Thymus (tissue), 11 donors: Measurements from ENCODE around the gene CEND1. TPM values are rescaled to one million over a fixed set of nuclear protein-coding genes. Genes with fewer than 3 reads are reported as not detected.

Experiments
- DNase-seq, 9 donors: peaks; one replicate each; pipeline ENCODE4 v3.0.0-alpha.2; 2013; ENCODE audit warnings: low spot score in 9 of 9, low read depth in 6 of 9, missing footprints in 1 of 9
- H3K27ac ChIP-seq, 2 donors: one replicate each; pipeline ENCODE4 v1.5.1; 2013; ENCODE audit warnings: control low read depth in 1 of 2, low read depth in 1 of 2, low read length in 1 of 2, mild to moderate bottlenecking in 1 of 2, moderate library complexity in 1 of 2
- H3K27me3 ChIP-seq, 2 donors: one replicate each; pipeline ENCODE4 v1.5.1; 2013; ENCODE audit warnings: low read length in 1 of 2; ENCODE audit not compliant: control insufficient read depth in 2 of 2, insufficient read depth in 1 of 2
- H3K36me3 ChIP-seq, 2 donors: one replicate each; pipeline ENCODE4 v1.5.1; 2013; ENCODE audit warnings: low read length in 1 of 2, mild to moderate bottlenecking in 1 of 2, moderate library complexity in 1 of 2; ENCODE audit not compliant: control insufficient read depth in 2 of 2, insufficient read depth in 2 of 2
- H3K4me1 ChIP-seq, 2 donors: one replicate each; pipeline ENCODE4 v1.5.1; 2013; ENCODE audit warnings: low read length in 2 of 2; ENCODE audit not compliant: control insufficient read depth in 2 of 2, insufficient read depth in 2 of 2
- H3K4me3 ChIP-seq, 2 donors: one replicate each; pipeline ENCODE4 v1.5.1; 2013; ENCODE audit warnings: low read length in 2 of 2, control low read depth in 1 of 2, mild to moderate bottlenecking in 1 of 2
- H3K9me3 ChIP-seq, 2 donors: one replicate each; pipeline ENCODE4 v1.5.1; 2013; ENCODE audit warnings: low read length in 1 of 2, mild to moderate bottlenecking in 1 of 2; ENCODE audit not compliant: control insufficient read depth in 2 of 2, insufficient read depth in 1 of 2
- WGBS: extraction: QIAGEN DNeasy Blood & Tissue Kit; methylation state at CpG from one replicate; pipeline ENCODE4 v1.1.7; 2013; 5-methylcytosine and 5-hydroxymethylcytosine counted together
- polyA plus RNA-seq: library from polyadenylated mRNA; stranded (reverse); fragments of 200-250 nt; gene quantifications from one replicate; pipeline ENCODE4 v1.2.3, GENCODE V29; 2013
- total RNA-seq: library from RNA; stranded (reverse); fragments of 120-200 nt; gene quantifications from one replicate; pipeline ENCODE4 v1.2.4, GENCODE V29; 2013
- donor health status: healthy.

Gene CEND1
- total and polyA plus RNA-seq, 2 donors: 0.19 to 0.25 TPM

GRCh38 chr11:762421-763072 is 27.3 kb downstream of the CEND1 start:
- DNase-seq: peak in 1 of 9 donors; percentile 28
- Histone ChIP-seq H3K27ac (no peak overlapping the region), H3K4me3 (no peak overlapping the region), H3K36me3 (peaks cover 74 to 86% of the 10 kb centered on the region in 2 donors), H3K4me1 (no peaks in the 10 kb centered on the region), H3K27me3 (no peaks in the 10 kb centered on the region), H3K9me3 (no peaks in the 10 kb centered on the region)
- 71% methylated on average over 10 of the region's 10 CpGs for WGBS

GRCh38 chr11:761526-762108 is 28.3 kb downstream of the CEND1 start:
- H3K4me1 ChIP-seq: no peaks in the 10 kb centered on the region
- 96% methylated on average over 8 of the region's 8 CpGs for WGBS
- no peaks in the 10 kb centered on the region for H3K9me3 ChIP-seq
- no peaks in the 10 kb centered on the region for H3K27me3 ChIP-seq
- peaks cover 82% of the 10 kb centered on the region in 2 donors for H3K36me3 ChIP-seq
- no peak overlapping the region for H3K4me3 ChIP-seq
- no peak overlapping the region for H3K27ac ChIP-seq
- no peak for DNase-seq

GRCh38 chr11:760236-760635 is 29.7 kb downstream of the CEND1 start:
- Histone ChIP-seq H3K4me1 (no peaks in the 10 kb centered on the region), H3K9me3 (no peaks in the 10 kb centered on the region), H3K4me3 (no peak overlapping the region), H3K36me3 (peaks cover 77 to 87% of the 10 kb centered on the region in 2 donors), H3K27me3 (no peaks in the 10 kb centered on the region), H3K27ac (no peak overlapping the region)
- no peak for DNase-seq

GRCh38 chr11:749731-750130 is 40.2 kb downstream of the CEND1 start:
- Histone ChIP-seq H3K36me3 (peaks cover 0 to 3% of the 10 kb centered on the region in 2 donors), H3K4me1 (peaks cover 12 to 16% of the 10 kb centered on the region in 2 donors), H3K4me3 (no peak overlapping the region), H3K27ac (no peak overlapping the region), H3K9me3 (peaks cover 0 to 2% of the 10 kb centered on the region in 2 donors), H3K27me3 (peaks cover 0 to 8% of the 10 kb centered on the region in 2 donors)
- DNase-seq: no peak
- WGBS: 81% methylated on average over 2 of the region's 2 CpGs

- Histone ChIP-seq H3K4me1 (peaks cover 12 to 16% of the 10 kb centered on the region in 2 donors), H3K36me3 (peaks cover 0 to 3% of the 10 kb centered on the region in 2 donors), H3K9me3 (peaks cover 0 to 2% of the 10 kb centered on the region in 2 donors), H3K4me3 (peak overlapping the region; percentile 64 to 79), H3K27ac (peak overlapping the region; percentile 49 to 73), H3K27me3 (peaks cover 0 to 8% of the 10 kb centered on the region in 2 donors)
- WGBS: under 1% methylated on average over 18 of the region's 18 CpGs
- DNase-seq: no peak
These were observed 41.9 kb downstream of the CEND1 start for GRCh38 chr11:748007-748359.

- Histone ChIP-seq H3K4me1 (peaks cover 12 to 16% of the 10 kb centered on the region in 2 donors), H3K4me3 (peak within 1 kb of the TSS; percentile 64 to 79), H3K27me3 (peaks cover 0 to 8% of the 10 kb centered on the region in 2 donors), H3K36me3 (peaks cover 0 to 2% of the 10 kb centered on the region in 2 donors), H3K27ac (peak within 1 kb of the TSS; percentile 49 to 73), H3K9me3 (peaks cover 0 to 2% of the 10 kb centered on the region in 2 donors)
- WGBS: under 1% methylated on average over 112 of the region's 112 CpGs
- peak in 4 of 9 donors; percentile 54 to 82 (median 72) for DNase-seq
These were observed 42.5 kb downstream of the CEND1 start, which contains the start of gene TALDO1 for GRCh38 chr11:747158-748006. Gene TALDO1, plus strand, starts transcription at chr11:747464. Its CDS starts 18 bp downstream, at chr11:747482.

- peaks cover 12 to 16% of the 10 kb centered on the region in 2 donors for H3K4me1 ChIP-seq
- H3K9me3 ChIP-seq: peaks cover 0 to 2% of the 10 kb centered on the region in 2 donors
- H3K27me3 ChIP-seq: peaks cover 0 to 8% of the 10 kb centered on the region in 2 donors
- WGBS: 26% methylated on average over 46 of the region's 46 CpGs
- peak in 2 of 9 donors; percentile 46 to 65 for DNase-seq
- peak overlapping the region in 1 of 2 donors; percentile 8 for H3K27ac ChIP-seq
- H3K4me3 ChIP-seq: peak overlapping the region; percentile 64 to 79
- H3K36me3 ChIP-seq: no peaks in the 10 kb centered on the region
These were observed 43.4 kb downstream of the CEND1 start for GRCh38 chr11:746289-747157.

- no peaks in the 10 kb centered on the region for H3K36me3 ChIP-seq
- peaks cover 0 to 2% of the 10 kb centered on the region in 2 donors for H3K9me3 ChIP-seq
- H3K27me3 ChIP-seq: peaks cover 0 to 8% of the 10 kb centered on the region in 2 donors
- H3K4me3 ChIP-seq: no peak overlapping the region
- WGBS: 18% methylated on average over 1 of the region's 1 CpG
- peaks cover 12 to 16% of the 10 kb centered on the region in 2 donors for H3K4me1 ChIP-seq
- no peak for DNase-seq
- no peak overlapping the region for H3K27ac ChIP-seq
These were observed 44.5 kb downstream of the CEND1 start for GRCh38 chr11:745428-745827.
